Measurements from ENCODE around the gene RASSF8.

Gene RASSF8

DNA sequence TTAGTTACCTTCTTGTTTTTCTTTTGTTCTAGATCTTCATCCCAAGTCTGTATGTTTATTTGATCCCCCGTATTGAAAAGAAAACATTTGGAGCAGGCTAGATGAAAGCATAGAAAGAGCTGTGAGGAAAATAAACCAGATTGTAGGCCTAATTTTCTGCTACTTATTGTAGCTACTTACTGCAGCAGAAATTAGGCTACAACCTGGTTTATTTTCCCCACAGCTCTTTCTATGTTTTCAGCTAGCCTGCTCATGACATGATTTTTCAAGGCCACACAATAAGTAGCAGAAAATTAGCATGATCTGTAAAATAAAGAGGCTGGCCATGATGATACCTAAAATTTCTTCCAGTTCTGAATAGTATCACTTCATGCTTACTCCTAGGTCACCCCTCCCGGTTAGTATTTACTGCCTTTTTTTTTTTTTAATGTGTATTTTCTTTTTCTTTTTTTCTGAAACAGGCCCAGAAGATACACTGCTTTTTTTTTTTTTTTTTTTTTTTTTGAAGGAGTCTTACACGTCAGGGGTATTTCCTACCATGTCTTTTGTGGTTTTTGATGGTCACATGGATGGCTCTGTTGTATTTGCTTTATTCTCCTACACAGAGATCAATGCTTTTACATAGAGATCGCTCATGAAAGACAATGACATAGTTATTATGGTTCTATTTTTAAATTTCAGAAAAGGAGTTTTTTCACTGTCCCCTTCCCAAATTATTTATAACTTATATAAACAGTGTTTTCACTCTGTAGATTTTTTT, 134.0 kb downstream of the RASSF8 start:
- TF ChIP-seq, protein P1, sequence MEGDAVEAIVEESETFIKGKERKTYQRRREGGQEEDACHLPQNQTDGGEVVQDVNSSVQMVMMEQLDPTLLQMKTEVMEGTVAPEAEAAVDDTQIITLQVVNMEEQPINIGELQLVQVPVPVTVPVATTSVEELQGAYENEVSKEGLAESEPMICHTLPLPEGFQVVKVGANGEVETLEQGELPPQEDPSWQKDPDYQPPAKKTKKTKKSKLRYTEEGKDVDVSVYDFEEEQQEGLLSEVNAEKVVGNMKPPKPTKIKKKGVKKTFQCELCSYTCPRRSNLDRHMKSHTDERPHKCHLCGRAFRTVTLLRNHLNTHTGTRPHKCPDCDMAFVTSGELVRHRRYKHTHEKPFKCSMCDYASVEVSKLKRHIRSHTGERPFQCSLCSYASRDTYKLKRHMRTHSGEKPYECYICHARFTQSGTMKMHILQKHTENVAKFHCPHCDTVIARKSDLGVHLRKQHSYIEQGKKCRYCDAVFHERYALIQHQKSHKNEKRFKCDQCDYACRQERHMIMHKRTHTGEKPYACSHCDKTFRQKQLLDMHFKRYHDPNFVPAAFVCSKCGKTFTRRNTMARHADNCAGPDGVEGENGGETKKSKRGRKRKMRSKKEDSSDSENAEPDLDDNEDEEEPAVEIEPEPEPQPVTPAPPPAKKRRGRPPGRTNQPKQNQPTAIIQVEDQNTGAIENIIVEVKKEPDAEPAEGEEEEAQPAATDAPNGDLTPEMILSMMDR (IDR thresholded peaks at IDR 0.05; ENCODE audit: low read depth, low read length), result no peak
- no peak for TF ChIP-seq POLR2A (IDR thresholded peaks at IDR 0.05; ENCODE audit: extremely low read depth, insufficient read length)
- DNase-seq (ENCODE audit: low read depth), result no peak

DNA sequence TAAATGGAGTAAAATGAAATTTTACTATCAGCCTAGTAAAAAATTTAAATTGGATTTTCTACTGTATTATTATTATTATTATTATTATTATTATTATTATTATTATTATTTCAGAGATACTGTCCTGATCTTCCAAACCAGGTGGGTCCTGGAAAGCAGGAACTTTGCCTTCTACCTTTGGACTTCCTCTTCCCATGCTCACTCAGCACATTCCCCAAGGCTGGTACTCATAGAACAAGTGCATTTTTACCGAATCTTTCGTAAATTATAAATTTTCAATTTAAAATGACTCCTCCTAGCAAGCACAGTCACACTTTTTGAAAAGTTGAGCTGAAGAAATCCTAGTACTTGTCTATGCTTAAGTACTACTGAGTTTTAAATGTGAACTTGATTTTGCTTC, 136.7 kb downstream of the RASSF8 start:
- TF ChIP-seq, protein P2, sequence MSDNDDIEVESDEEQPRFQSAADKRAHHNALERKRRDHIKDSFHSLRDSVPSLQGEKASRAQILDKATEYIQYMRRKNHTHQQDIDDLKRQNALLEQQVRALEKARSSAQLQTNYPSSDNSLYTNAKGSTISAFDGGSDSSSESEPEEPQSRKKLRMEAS (IDR thresholded peaks at IDR 0.05; ENCODE audit: low read depth, low read length), result no peak
- TF ChIP-seq MYC (IDR thresholded peaks at IDR 0.05; ENCODE audit: low read depth, low read length) (no peak), POLR2A (IDR thresholded peaks at IDR 0.05; ENCODE audit: extremely low read depth, insufficient read length) (no peak)
- TF ChIP-seq, protein P1 (IDR thresholded peaks at IDR 0.05; ENCODE audit: low read depth, low read length), result no peak
- DNase-seq (ENCODE audit: low read depth), result no peak
- no peak overlapping the region for H3K4me3 ChIP-seq (ENCODE audit: low read depth, low read length)

More for the DNA sequence above, 134.0 kb downstream of the RASSF8 start:
- no peak overlapping the region for H3K4me3 ChIP-seq (ENCODE audit: low read depth, low read length)

DNA sequence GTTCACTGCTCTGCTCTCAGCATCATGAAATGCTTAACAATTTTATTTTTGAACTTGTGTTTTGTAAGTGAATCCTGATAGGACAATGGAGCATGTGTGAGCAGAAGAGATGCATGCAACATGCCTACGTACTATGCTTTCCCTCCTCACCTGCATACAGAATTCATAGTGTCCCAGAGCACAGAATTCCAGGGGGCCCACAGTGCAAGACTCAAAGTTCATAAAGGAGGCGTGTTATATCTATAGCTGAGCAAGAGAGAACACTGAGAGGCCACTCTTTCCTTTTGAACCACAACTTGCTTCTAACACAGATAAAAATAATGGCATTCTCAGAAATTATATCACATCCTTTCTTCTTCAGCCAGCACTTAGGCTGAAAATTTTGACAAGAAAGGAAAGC, 137.6 kb downstream of the RASSF8 start:
- no peak for DNase-seq (ENCODE audit: low read depth)
- H3K4me3 ChIP-seq (ENCODE audit: low read depth, low read length), result no peak overlapping the region
- TF ChIP-seq, protein P2 (IDR thresholded peaks at IDR 0.05; ENCODE audit: low read depth, low read length), result no peak
- TF ChIP-seq, protein P1 (IDR thresholded peaks at IDR 0.05; ENCODE audit: low read depth, low read length), result no peak
- TF ChIP-seq MYC (IDR thresholded peaks at IDR 0.05; ENCODE audit: low read depth, low read length), result no peak
- no peak for TF ChIP-seq POLR2A (IDR thresholded peaks at IDR 0.05; ENCODE audit: extremely low read depth, insufficient read length)

DNA sequence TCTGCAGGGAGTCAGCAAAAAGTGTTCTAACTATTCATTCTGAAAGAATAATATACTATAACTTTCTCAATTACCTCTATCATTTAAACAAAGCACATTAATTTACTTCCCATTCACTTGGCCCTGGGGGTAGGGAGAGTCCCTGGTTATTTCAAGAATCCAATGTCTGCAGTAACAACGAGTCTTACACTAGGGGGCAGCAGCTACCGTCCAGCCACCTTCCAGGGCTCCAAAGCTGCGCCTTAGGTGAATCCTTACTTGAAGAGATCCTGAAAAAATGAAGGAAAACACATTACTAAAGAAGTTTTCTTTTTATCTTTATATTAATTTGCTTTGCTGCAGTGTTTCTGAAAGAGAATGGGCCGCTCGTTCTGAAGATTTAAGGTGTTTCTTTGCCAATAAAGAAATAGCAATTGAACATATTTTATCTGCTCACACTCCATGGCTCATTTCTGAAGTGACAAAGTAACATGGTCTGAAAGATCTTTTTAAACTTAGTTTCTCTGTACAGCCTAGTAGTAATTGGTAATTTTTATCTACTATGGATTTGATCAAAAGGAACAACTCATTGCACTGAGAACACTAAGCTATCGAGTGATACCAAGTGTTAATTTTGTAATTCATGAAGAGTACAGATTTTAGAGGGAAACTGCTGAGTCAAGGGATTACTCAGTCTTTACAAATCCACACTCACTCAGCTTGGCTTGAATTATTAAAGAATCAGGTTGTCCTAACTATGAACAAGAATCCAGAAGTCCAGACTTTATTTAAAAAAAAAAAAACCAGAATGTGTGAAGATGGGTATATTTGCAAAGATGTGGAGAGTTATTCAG, 138.8 kb downstream of the RASSF8 start:
- peak; percentile 89 for DNase-seq (ENCODE audit: low read depth)
- TF ChIP-seq POLR2A (IDR thresholded peaks at IDR 0.05; ENCODE audit: extremely low read depth, insufficient read length) (no peak), MYC (IDR thresholded peaks at IDR 0.05; ENCODE audit: low read depth, low read length) (no peak)
- TF ChIP-seq, protein P1 (IDR thresholded peaks at IDR 0.05; ENCODE audit: low read depth, low read length), result peak; percentile 100
- TF ChIP-seq, protein P2 (IDR thresholded peaks at IDR 0.05; ENCODE audit: low read depth, low read length), result no peak
- H3K4me3 ChIP-seq (ENCODE audit: low read depth, low read length), result no peak overlapping the region

DNA sequence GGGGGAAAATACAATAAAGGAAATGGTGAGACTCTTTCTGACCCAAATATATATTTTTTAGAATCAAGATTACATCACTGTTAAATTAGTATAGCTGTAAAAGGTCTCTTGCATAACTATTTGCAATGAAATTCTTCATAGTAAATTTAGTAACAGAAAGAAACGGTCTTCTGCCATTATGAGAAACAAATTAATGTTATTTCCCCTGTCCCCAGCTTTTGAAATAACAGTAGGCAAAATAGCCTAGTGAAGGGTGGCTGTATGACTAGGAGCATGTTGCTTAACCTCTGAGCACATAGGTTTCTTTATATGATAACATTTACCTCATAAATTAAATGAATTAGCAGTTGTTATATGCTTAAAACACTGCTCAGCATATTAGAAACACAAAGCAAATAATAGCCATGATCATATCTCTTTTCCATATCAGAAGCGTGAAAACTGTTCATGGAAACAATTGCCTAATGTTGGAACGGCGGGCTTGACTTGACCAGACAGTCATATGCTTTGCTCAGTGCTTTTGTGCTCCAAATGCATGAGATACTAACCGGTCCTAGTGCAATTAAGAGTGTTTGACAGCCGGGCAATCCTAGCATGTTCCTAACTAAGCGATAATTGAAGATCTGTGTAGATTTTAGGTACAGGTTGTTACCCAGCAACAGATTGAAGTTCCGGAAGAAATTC, 142.3 kb downstream of the RASSF8 start:
- no peak for TF ChIP-seq MYC (IDR thresholded peaks at IDR 0.05; ENCODE audit: low read depth, low read length)
- no peak overlapping the region for H3K4me3 ChIP-seq (ENCODE audit: low read depth, low read length)
- DNase-seq (ENCODE audit: low read depth), result peak; percentile 49

DNA sequence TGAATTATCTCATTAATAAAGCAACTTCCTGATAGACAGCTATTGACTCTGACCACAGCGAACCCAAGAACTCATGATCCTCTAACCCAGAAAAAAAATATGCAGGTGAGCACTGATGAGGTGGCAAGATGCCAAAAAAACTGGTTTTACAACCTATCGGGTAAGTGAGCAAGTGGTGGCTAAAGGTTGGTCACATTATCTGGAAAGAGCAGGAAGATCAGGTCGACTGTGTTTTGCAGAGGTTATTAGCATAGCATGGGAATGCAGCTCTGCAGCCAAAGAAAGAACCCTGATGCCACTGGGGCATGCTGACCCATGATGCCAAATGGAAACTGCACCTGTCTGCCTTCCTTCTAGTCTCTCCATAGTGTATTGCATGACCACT, 142.9 kb downstream of the RASSF8 start:
- H3K4me3 ChIP-seq (ENCODE audit: low read depth, low read length), result no peak overlapping the region
- TF ChIP-seq POLR2A (IDR thresholded peaks at IDR 0.05; ENCODE audit: extremely low read depth, insufficient read length) (no peak), MYC (IDR thresholded peaks at IDR 0.05; ENCODE audit: low read depth, low read length) (no peak)
- TF ChIP-seq, protein P2 (IDR thresholded peaks at IDR 0.05; ENCODE audit: low read depth, low read length), result no peak
- TF ChIP-seq, protein P1 (IDR thresholded peaks at IDR 0.05; ENCODE audit: low read depth, low read length), result no peak
- no peak for DNase-seq (ENCODE audit: low read depth)
